NCI-H526 (cell line): Measurements from ENCODE around the gene PFKP.
A peak's percentile ranks its signal among the peaks of the same experiment; 100 is the strongest.

ENCODE experiments used
- DNase-seq, 2 experiments: peaks; one replicate each; lab custom pipeline; 2025; lab: John Stamatoyannopoulos, UW

Gene PFKP

DNA sequence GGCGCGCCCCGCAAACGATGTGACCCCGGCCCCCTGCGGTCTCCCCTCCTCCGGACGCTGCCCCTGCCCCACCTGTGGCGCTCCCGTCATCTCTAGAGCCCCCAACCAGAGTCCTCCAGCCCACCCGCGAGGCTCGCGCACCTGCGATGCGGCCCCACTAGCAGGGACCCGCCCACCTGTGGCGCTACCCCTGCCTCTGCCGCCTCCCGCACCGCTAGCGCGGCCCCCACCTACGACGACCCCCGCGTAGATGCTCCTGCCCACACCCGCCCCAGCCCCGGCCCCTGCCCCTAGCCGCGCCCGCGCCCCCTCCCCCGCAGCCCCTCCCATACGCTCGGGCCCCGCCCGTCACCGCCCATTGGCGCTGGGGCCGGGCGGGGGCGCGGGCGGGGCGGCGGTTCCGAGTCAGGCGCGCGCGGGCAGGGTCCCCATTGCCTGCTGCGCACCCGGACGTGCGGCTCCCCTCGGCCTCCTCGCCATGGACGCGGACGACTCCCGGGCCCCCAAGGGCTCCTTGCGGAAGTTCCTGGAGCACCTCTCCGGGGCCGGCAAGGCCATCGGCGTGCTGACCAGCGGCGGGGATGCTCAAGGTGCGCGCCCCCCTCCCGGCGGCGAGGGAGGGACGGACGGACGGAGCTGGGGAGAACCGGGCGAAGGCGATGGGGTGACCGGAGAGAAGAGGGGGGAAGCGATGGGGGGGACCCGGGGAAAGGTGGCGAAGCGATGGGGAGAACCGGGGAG lies at the start of gene PFKP:
Gene PFKP, plus strand, starts transcription at position 431 of the 741 bp plus-strand sequence. Its CDS starts 48 bp downstream, at position 479.
- peak in 1 of 2 experiments; percentile 68 for DNase-seq

DNA sequence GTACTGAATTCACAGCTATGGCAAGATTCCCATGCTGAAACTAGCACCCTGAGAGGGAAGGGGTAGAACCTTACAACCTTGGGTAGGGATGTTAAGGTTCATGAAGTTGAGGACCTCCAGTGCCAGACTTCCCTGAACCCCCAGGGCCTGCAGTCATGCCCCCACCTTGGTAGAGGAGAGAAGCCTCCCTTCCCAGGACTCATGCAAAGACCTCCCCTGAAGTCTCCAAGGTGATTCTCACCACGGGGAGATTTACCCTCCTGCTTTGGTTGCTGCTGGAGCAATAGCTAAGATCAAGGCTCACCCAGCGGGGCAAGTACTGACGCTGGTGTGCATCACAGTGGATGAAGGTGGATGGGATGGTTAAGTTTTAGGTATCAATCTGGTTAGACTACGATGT lies 49.1 kb upstream of the PFKP start:
- no peak for DNase-seq

- no peak for DNase-seq
Measured at GRCh38 chr10:3020311-3020710, 47.0 kb upstream of the PFKP start.

- no peak for DNase-seq
Measured at GRCh38 chr10:3020881-3021280, 46.5 kb upstream of the PFKP start.

GRCh38 chr10:3022027-3022426 lies 45.3 kb upstream of the PFKP start:
- no peak for DNase-seq

- DNase-seq, result no peak
Measured at GRCh38 chr10:3023892-3024291, 43.5 kb upstream of the PFKP start.

DNA sequence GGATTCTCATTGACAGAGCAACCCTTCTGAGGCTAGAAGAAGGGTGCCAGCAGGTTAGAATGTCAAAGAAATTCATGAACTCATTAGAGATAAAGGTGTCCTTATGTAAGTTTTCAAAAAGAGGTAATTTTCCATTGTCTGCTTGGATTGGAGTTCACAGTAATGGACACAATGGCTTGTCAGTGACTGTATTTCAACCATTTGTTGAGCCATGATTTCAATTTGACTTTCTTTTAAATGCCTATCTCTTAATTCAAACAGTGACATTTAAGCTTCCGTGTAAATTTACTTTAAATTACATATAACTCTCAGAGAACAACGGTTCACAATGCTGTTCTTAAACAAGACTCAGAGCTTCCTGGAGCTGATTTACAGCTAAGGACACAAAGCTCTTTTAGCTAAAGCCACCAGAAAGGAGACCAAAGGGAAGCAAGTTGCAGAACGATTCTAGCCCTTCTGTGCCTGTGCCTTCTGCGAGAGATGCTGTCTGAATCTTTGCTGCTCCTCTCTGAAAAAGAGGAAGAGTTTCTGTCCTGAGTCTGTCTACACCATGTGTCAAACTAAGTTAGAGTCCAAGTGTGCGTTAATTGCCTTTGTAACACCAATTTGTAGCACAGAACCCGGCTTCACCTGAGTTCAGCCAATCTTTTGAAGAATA lies 42.2 kb upstream of the PFKP start:
- DNase-seq, result no peak

GRCh38 chr10:3027866-3028265 lies 39.5 kb upstream of the PFKP start:
- no peak for DNase-seq

DNA sequence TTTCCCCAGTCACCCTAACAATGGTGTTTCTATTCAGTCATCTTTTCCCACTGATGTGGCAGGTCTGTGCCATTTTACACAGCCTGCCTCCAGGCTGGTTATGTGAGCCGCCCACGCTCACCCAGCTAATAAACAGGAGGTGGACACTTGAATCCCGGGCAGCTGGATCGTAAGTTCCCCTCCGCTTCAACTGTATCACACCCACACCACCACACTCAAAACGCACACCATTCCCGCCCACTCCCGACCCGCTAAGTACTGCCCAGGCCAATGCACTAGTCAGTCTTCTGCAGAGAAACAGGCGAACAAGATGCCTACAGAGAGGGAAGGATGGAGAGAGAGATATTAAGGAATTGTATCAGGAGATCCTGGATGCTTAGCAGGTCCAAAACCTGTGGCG lies 38.9 kb upstream of the PFKP start:
- DNase-seq, result no peak

- no peak for DNase-seq
Measured at GRCh38 chr10:3030765-3031164, 36.6 kb upstream of the PFKP start.

- no peak for DNase-seq
Measured at GRCh38 chr10:3031490-3031889, 35.9 kb upstream of the PFKP start.

DNA sequence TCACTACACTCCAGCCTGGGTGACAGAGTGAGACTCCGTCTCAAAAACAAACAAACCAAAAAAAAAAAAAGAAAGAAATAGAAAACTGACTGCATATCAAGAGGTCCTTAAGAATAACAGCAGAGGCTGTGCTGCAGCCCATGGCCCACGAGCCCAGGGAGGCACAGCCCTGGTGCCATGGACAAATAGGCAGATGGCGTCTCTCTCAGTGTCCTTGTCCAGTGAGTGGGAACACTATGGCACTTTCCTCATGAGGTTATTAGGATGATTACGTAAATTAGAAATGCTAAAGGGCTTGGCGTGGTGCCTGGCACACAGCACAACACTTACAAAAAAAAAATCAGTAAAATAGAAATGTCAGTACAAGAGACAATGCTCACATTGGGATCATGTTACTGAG lies 33.4 kb upstream of the PFKP start:
- DNase-seq, result no peak

DNA sequence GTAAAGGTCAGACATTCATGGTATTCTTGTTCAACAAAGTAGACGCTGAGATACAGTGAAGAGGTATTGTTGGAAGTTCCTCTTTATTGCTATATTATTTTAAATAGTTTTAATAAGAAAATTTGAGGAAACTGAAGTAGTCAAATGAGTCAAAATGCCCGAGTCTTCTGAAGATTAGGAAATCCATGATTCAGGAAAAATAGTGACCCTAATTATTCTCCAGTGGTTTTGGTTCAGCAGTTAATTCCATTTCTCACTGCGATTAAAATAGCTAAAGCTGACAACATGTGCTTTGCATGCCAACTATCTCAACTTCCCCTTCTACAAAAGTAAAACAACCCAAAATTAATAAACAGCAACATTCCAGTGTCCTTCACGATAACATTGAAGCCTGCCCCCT lies 32.7 kb upstream of the PFKP start:
- DNase-seq, result no peak

- DNase-seq, result no peak
Measured at GRCh38 chr10:3036155-3037021, 31.0 kb upstream of the PFKP start.

GRCh38 chr10:3037182-3037581 lies 30.2 kb upstream of the PFKP start:
- no peak for DNase-seq

- no peak for DNase-seq
Measured at GRCh38 chr10:3040069-3040468, 27.3 kb upstream of the PFKP start.

DNA sequence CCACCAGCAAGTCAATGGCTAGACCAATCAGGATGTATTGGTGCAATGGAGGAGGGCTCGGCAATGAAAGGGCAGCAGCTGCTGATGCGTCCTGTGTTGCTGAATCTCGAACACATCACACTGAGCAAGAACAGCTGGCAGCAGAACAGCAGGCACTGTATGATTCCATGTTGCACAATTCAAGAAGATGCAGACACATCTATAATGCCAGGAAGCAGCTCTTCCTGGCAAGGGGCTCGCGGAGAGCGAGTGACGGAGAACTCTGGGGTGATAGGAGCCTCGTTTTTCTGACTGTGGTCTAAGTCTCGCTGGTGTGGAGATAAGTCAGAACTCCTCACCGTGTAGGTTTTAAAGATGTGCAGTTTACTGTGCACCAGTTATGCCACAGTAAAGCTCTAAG lies 24.8 kb upstream of the PFKP start:
- DNase-seq, result no peak

- peak; percentile 31 to 71 for DNase-seq
Measured at GRCh38 chr10:3043512-3044368, 23.6 kb upstream of the PFKP start.

DNA sequence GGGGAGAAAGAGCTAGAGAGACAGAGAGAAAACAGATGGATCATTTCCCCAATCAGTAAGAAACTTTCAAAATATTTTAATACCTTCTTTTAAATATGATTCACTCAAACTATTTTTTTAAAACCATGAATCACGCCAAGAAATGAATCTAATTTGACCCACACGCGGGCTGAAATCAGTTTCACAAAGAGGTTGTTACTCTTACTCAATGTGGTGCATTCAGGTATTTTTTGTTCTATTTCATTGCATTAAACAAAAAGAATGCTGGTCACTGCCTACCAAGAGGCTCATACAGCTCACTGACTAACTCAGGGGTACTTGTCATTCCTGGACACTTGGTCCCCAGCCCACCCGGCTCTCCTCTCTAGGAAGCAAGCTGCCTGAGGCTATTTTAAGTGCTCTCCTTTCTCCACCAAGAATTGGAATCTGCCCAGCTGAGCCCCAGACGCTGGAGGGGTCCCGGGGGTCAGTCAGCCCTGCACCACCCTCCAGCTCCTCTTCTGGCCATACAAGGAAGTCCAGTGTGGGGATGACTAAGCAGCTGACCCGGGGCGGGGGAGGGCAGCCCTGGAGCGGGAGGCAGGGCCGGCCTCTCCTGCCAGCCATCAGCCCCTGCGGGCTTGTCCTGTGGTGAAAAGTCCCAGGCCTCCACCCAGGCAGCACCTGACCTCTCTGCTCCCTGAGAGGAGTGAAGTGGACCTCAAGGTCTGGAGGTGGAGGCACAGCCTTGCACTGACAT lies 21.7 kb upstream of the PFKP start:
- no peak for DNase-seq

DNA sequence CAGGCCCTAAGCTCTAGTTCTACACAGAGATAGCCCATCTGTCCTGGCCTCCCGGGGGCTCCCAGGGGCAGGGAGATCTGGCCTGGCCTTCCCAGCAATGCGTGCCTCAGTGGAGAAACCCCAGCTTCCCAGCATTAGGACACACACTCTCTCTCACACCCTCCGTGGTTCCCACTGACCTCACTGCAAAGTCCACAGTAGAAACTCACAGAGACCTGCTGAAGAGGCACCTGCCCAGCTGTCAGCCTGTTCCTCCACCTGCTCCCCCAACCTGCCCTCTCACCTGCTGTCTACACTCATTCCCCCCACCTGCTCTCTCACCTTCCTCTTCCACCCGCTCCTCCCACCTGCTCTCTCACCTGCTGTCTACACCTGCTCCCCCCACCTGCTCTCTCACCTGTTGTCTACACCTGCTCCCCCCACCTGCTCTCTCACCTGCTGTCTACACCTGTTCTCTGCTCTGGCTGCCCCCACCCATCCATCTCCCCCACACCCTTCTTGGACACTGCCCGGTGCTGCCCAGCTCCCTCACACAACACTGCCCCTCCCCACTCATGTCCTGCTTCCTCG lies 21.1 kb upstream of the PFKP start:
- DNase-seq, result no peak
